DND-41 (cell line): Measurements from ENCODE around the gene MCCD1.
"Not testable (repeated sequence)": the region's sequence is repeated elsewhere in the genome, so short reads cannot be mapped to it uniquely, and the experiment has no call there.

Experiments
- ATAC-seq: fragments of 200-7000 bp; cut with Tn5 transposase; 3 replicates; pipeline ENCODE4 v1.9.1; 2021; ENCODE audit warnings: low read depth; ENCODE audit not compliant: insufficient read depth
- DNase-seq: peaks from one replicate; pipeline ENCODE4 v3.0.0-alpha.2; 2020
- H2AFZ ChIP-seq: 2 replicates; pipeline ENCODE4 v1.6.0; 2012; ENCODE audit warnings: low read depth, low read length
- H3K27ac ChIP-seq: 2 replicates; pipeline ENCODE4 v1.5.1; 2012; ENCODE audit warnings: low read length, inconsistent platforms
- H3K27me3 ChIP-seq: fragments of 200-600 bp; sonication (generic); 2 replicates; pipeline ENCODE4 v1.6.0; 2012; ENCODE audit warnings: low read length, mild to moderate bottlenecking, inconsistent platforms; ENCODE audit not compliant: insufficient read depth, poor library complexity
- H3K36me3 ChIP-seq: 2 replicates; pipeline ENCODE4 v1.5.1; 2012; ENCODE audit warnings: low read length, inconsistent platforms; ENCODE audit not compliant: insufficient read depth
- H3K4me1 ChIP-seq: 2 replicates; pipeline ENCODE4 v1.5.1; 2012; ENCODE audit warnings: mild to moderate bottlenecking, low read length; ENCODE audit not compliant: insufficient read depth
- H3K4me2 ChIP-seq: 2 replicates; pipeline ENCODE4 v1.6.0; 2012; ENCODE audit warnings: mild to moderate bottlenecking, moderate library complexity, low read length, inconsistent platforms; ENCODE audit not compliant: insufficient read depth
- H3K4me3 ChIP-seq, 2 experiments: fragments of 200-600 bp in 1 of 2; shearing (Covaris generic) in 1 of 2; 2 replicates each; pipeline ENCODE4 v1.5.1; 2012 to 2016; ENCODE audit warnings: inconsistent platforms in 2 of 2, low read length in 2 of 2, mild to moderate bottlenecking in 2 of 2, low read depth in 1 of 2, moderate library complexity in 1 of 2
- H3K79me2 ChIP-seq: 2 replicates; pipeline ENCODE4 v1.6.0; 2012; ENCODE audit warnings: low read length, inconsistent platforms; ENCODE audit not compliant: insufficient read depth
- H3K9ac ChIP-seq: 2 replicates; pipeline ENCODE4 v1.6.0; 2012; ENCODE audit warnings: low read depth, mild to moderate bottlenecking, inconsistent platforms, low read length, moderate library complexity
- H3K9me3 ChIP-seq: 2 replicates; pipeline ENCODE4 v1.5.1; 2012; ENCODE audit warnings: low read length, moderate library complexity, mild to moderate bottlenecking, inconsistent platforms; ENCODE audit not compliant: insufficient read depth, severe bottlenecking
- H4K20me1 ChIP-seq: 2 replicates; pipeline ENCODE4 v1.6.0; 2012; ENCODE audit warnings: low read length; ENCODE audit not compliant: insufficient read depth
- EZH2 ChIP-seq: IDR thresholded peaks from 3 replicates; pipeline ENCODE4 v1.6.1; 2012; ENCODE audit warnings: borderline replicate concordance, low read depth, mild to moderate bottlenecking, moderate library complexity, low read length, inconsistent platforms; ENCODE audit not compliant: severe bottlenecking
- TF ChIP-seq, protein P1 (sequence below): IDR thresholded peaks from 2 replicates; pipeline ENCODE4 v1.5.1; 2012; ENCODE audit warnings: borderline replicate concordance, low read length, moderate library complexity, mild to moderate bottlenecking; ENCODE audit not compliant: poor library complexity, severe bottlenecking; ENCODE audit errors: extremely low read depth

MCCD1 gene

DNA sequence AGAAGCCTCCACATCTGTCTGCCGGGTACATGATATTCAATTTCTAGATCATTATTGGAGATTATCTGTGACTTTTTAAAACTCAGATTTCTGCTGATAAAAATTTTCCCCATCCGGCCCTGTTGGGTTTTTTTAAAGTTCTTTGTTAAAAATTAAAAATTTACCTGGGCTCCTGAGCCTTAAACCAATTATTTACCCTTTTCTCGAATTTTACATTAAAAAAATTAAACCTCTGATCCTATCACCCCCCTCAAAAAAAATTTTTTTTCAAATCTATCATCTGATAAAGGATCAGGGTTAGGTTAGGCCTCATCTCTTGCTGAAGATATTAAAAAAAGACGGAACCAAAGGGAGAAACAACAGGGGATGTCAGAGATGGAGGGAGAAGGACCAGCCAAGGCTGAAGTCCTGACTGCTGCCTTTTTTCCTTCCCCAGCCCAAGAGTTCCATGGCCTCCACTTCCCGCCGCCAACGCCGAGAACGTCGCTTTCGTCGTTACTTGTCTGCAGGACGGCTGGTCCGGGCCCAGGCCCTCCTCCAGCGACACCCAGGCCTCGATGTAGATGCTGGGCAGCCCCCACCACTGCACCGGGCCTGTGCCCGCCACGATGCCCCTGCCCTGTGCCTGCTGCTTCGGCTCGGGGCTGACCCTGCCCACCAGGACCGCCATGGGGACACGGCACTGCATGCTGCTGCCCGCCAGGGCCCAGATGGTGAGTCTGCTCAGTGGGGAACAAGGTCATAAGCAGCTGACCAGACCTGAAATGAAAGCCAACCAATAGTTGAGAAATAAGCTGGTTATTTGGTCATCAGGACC lies 19.2 kb downstream of the MCCD1 start:
- peaks cover 31% of the 10 kb centered on the region for H3K36me3 ChIP-seq
- H3K4me2 ChIP-seq = peak overlapping the region; percentile 84
- H3K27ac ChIP-seq = peak overlapping the region; percentile 62
- H3K27me3 ChIP-seq = no peaks in the 10 kb centered on the region
- H3K9ac ChIP-seq = peak overlapping the region; percentile 67
- H3K4me3 ChIP-seq = peak overlapping the region; percentile 41 to 63; a peak in 3 of 4 replicates
- peaks cover 47% of the 10 kb centered on the region for H3K79me2 ChIP-seq
- ATAC-seq (no peak), DNase-seq (no peak)
- no peaks in the 10 kb centered on the region for H3K9me3 ChIP-seq
- H3K4me1 ChIP-seq = peaks cover 52% of the 10 kb centered on the region
- H2AFZ ChIP-seq = peak overlapping the region; percentile 75
- TF ChIP-seq EZH2 = no peak
- TF ChIP-seq, protein P1, sequence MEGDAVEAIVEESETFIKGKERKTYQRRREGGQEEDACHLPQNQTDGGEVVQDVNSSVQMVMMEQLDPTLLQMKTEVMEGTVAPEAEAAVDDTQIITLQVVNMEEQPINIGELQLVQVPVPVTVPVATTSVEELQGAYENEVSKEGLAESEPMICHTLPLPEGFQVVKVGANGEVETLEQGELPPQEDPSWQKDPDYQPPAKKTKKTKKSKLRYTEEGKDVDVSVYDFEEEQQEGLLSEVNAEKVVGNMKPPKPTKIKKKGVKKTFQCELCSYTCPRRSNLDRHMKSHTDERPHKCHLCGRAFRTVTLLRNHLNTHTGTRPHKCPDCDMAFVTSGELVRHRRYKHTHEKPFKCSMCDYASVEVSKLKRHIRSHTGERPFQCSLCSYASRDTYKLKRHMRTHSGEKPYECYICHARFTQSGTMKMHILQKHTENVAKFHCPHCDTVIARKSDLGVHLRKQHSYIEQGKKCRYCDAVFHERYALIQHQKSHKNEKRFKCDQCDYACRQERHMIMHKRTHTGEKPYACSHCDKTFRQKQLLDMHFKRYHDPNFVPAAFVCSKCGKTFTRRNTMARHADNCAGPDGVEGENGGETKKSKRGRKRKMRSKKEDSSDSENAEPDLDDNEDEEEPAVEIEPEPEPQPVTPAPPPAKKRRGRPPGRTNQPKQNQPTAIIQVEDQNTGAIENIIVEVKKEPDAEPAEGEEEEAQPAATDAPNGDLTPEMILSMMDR = no peak
- no peaks in the 10 kb centered on the region for H4K20me1 ChIP-seq

DNA sequence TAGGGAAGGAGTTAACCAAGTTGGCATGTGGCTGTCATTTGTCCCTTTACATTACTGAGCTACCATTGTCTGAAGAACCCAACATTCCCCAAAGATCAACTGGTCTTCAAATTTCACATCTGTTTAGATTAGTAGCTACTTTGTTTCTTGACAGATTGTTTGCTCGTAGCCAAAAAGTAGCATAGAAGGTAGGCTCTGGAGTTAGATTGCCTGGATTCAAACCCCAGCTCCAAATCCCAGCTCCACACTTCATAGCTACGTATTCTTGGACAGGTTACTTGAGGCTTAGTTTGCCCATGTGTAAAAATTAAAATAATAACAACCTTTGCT lies 19.7 kb downstream of the MCCD1 start:
- TF ChIP-seq EZH2 = no peak
- TF ChIP-seq, protein P1 = no peak
- H3K27me3 ChIP-seq = no peaks in the 10 kb centered on the region
- no peaks in the 10 kb centered on the region for H3K9me3 ChIP-seq
- peaks cover 42% of the 10 kb centered on the region for H3K79me2 ChIP-seq
- H3K27ac ChIP-seq = peak overlapping the region; percentile 62
- no peaks in the 10 kb centered on the region for H4K20me1 ChIP-seq
- peak overlapping the region; percentile 67 for H3K9ac ChIP-seq
- ATAC-seq = no peak
- peaks cover 46% of the 10 kb centered on the region for H3K4me1 ChIP-seq
- peak overlapping the region; percentile 41 to 63; a peak in 3 of 4 replicates for H3K4me3 ChIP-seq
- H3K4me2 ChIP-seq = peak overlapping the region; percentile 84
- no peak overlapping the region for H2AFZ ChIP-seq
- peaks cover 31% of the 10 kb centered on the region for H3K36me3 ChIP-seq
- no peak for DNase-seq

DNA sequence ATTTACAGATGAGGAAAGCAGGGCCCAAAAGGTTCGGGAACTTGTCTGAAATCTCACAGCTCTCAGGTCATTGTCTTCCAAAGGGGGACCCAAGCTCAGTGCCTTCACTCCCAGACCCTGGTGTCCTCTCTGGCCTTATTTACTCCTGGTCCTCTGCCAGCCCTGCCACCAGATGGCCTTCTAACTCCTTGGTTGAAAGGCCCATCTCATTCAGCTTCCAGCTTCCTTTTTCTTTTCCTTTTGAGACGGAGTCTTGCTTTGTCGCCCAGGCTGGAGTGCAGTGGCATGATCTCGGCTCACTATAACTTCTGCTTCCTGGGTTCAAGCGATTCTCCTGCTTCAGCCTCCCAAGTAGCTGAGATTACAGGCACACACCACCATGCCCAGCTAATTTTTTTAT lies 22.6 kb downstream of the MCCD1 start:
- peaks cover 32% of the 10 kb centered on the region for H3K4me1 ChIP-seq
- H4K20me1 ChIP-seq, H3K4me3 ChIP-seq, H3K9me3 ChIP-seq, H3K4me2 ChIP-seq, H3K27me3 ChIP-seq, H2AFZ ChIP-seq, ATAC-seq, H3K27ac ChIP-seq: not testable (repeated sequence)
- TF ChIP-seq, protein P1 = peak; percentile 51
- peaks cover 40% of the 10 kb centered on the region for H3K79me2 ChIP-seq
- H3K9ac ChIP-seq = 0 out of 2 replicates have a peak overlapping the region, but pooled peaks have one; percentile 10
- H3K36me3 ChIP-seq = peaks cover 44% of the 10 kb centered on the region
- DNase-seq = peak; percentile 57
